ENCODE data around the gene CRACR2A. TPM values are rescaled to one million over a fixed set of nuclear protein-coding genes. Genes with fewer than 3 reads are reported as not detected.

CRACR2A gene
- total RNA-seq, 1 donor = 16.3 TPM

DNA sequence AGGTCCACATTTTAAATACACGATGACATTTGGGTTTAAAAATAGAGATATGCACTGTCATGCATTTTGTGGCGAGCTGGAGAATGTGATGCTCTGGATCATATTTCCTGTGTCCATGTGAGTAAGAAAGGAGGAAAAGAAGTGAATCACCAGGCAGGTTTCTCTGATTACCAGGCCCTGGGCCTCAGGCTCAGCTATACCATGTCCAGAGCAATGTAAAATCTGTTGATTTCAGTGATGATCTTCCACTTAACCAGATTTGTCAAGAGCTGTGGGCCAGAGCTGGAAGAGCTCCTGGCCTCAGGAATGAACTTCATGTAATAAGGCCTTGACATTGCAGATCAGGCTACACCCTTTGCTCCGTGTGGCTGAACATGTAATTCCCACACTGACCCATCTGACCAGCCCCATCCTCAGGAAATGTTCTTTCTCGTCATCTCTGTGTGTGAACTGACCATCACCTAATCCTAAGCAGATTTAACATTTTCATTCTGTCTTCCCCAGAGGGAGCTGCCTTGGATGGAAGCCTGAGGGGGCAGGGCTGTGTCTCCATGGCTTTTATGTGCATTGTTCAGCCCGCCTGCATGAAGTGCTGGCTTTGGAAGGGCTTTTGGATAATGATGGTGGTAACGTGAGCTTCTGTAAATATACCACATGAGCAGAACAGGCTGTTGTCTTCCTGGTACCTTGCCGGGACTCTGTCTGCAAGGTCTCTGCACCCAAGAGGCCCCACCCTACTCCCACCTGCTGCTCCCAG lies 54.5 kb downstream of the CRACR2A start:
- TF ChIP-seq, protein P1, sequence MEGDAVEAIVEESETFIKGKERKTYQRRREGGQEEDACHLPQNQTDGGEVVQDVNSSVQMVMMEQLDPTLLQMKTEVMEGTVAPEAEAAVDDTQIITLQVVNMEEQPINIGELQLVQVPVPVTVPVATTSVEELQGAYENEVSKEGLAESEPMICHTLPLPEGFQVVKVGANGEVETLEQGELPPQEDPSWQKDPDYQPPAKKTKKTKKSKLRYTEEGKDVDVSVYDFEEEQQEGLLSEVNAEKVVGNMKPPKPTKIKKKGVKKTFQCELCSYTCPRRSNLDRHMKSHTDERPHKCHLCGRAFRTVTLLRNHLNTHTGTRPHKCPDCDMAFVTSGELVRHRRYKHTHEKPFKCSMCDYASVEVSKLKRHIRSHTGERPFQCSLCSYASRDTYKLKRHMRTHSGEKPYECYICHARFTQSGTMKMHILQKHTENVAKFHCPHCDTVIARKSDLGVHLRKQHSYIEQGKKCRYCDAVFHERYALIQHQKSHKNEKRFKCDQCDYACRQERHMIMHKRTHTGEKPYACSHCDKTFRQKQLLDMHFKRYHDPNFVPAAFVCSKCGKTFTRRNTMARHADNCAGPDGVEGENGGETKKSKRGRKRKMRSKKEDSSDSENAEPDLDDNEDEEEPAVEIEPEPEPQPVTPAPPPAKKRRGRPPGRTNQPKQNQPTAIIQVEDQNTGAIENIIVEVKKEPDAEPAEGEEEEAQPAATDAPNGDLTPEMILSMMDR (IDR thresholded peaks at IDR 0.05; ENCODE audit: extremely low read depth, low read depth, low read length) = no peak
- Histone ChIP-seq H3K9me3 (ENCODE audit: low read depth, low read length) (no peaks in the 10 kb centered on the region), H3K79me2 (ENCODE audit: insufficient read depth, low read length) (no peaks in the 10 kb centered on the region), H3K27me3 (ENCODE audit: insufficient read depth, low read length) (no peaks in the 10 kb centered on the region), H3K4me2 (ENCODE audit: insufficient read depth, low read length) (peak overlapping the region; percentile 64), H4K20me1 (ENCODE audit: insufficient read depth, low read length) (no peaks in the 10 kb centered on the region), H3K4me1 (ENCODE audit: insufficient read depth, low read length) (peaks cover 24% of the 10 kb centered on the region), H3K4me3 (ENCODE audit: insufficient read depth, low read length) (peak overlapping the region; percentile 31), H2AFZ (ENCODE audit: low read length) (peak overlapping the region; percentile 53), H3K36me3 (ENCODE audit: insufficient read depth, low read length) (peaks cover 6% of the 10 kb centered on the region), H3K27ac (ENCODE audit: low read depth, low read length) (peak overlapping the region; percentile 91)
- DNase-seq (ENCODE audit: insufficient read length, low spot score, missing footprints) = peak; percentile 95

DNA sequence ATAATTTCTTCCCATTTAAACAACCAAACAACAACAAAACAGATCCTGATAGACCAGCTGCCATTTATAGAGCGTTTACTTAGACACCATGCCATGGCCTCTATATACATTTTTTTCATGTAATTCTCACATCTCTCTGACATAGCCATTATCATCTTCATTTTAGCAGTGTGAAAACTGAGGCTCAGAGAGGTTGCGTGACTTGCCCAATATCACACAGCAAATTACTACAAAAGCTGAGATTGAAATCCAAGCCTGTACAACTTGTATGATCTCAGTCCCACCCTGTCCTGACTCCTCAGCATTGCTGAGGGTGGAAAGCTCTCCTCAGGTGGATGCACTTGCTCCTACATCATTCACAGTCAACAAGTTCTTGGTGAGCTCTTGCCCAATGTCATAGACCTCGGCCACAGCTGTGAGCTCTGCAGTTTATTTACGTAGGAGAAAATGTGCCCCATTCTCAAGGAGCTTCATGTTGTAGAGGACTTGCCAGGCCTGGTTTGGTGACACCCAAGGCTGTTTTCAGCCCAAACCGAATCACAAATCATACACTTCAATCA lies 55.5 kb downstream of the CRACR2A start:
- Histone ChIP-seq H3K36me3 (ENCODE audit: insufficient read depth, low read length) (peaks cover 6% of the 10 kb centered on the region), H3K27ac (ENCODE audit: low read depth, low read length) (peak overlapping the region; percentile 91), H2AFZ (ENCODE audit: low read length) (peak overlapping the region; percentile 22), H3K27me3 (ENCODE audit: insufficient read depth, low read length) (no peaks in the 10 kb centered on the region), H3K4me3 (ENCODE audit: insufficient read depth, low read length) (no peak overlapping the region), H3K9me3 (ENCODE audit: low read depth, low read length) (no peaks in the 10 kb centered on the region), H3K4me2 (ENCODE audit: insufficient read depth, low read length) (peak overlapping the region; percentile 64), H4K20me1 (ENCODE audit: insufficient read depth, low read length) (no peaks in the 10 kb centered on the region), H3K4me1 (ENCODE audit: insufficient read depth, low read length) (peaks cover 24% of the 10 kb centered on the region), H3K79me2 (ENCODE audit: insufficient read depth, low read length) (no peaks in the 10 kb centered on the region)
- TF ChIP-seq, protein P1 (IDR thresholded peaks at IDR 0.05; ENCODE audit: extremely low read depth, low read depth, low read length) = no peak
- peak; percentile 87 for DNase-seq (ENCODE audit: insufficient read length, low spot score, missing footprints)

DNA sequence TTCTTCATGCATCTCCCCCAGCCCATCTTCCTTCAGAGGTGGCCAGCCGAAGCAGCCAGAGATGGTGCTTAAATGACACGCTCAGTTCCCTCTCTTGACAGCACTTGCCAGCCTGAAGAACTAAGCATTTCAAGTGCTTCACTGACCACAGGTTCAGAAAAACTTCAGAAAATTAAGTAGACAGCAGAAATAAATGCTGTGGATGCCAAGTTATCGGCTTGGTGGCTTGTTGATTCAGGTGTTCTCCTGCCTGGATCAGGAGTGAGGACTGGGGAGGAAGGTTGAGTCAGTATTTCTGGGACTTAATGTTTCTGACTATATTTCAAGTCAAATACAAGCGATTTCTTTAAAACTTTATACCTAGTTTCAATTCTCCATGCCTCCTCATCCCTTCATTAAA lies 58.2 kb downstream of the CRACR2A start:
- H3K4me3 ChIP-seq (ENCODE audit: insufficient read depth, low read length) = no peak overlapping the region
- no peak overlapping the region for H2AFZ ChIP-seq (ENCODE audit: low read length)
- TF ChIP-seq, protein P1 (IDR thresholded peaks at IDR 0.05; ENCODE audit: extremely low read depth, low read depth, low read length) = no peak
- H3K4me2 ChIP-seq (ENCODE audit: insufficient read depth, low read length) = no peak overlapping the region
- no peaks in the 10 kb centered on the region for H3K79me2 ChIP-seq (ENCODE audit: insufficient read depth, low read length)
- H3K4me1 ChIP-seq (ENCODE audit: insufficient read depth, low read length) = peaks cover 23% of the 10 kb centered on the region
- no peak for DNase-seq (ENCODE audit: insufficient read length, low spot score, missing footprints)
- H4K20me1 ChIP-seq (ENCODE audit: insufficient read depth, low read length) = no peaks in the 10 kb centered on the region
- H3K27me3 ChIP-seq (ENCODE audit: insufficient read depth, low read length) = no peaks in the 10 kb centered on the region
- H3K27ac ChIP-seq (ENCODE audit: low read depth, low read length) = no peak overlapping the region
- no peaks in the 10 kb centered on the region for H3K9me3 ChIP-seq (ENCODE audit: low read depth, low read length)
- peaks cover 6% of the 10 kb centered on the region for H3K36me3 ChIP-seq (ENCODE audit: insufficient read depth, low read length)

DNA sequence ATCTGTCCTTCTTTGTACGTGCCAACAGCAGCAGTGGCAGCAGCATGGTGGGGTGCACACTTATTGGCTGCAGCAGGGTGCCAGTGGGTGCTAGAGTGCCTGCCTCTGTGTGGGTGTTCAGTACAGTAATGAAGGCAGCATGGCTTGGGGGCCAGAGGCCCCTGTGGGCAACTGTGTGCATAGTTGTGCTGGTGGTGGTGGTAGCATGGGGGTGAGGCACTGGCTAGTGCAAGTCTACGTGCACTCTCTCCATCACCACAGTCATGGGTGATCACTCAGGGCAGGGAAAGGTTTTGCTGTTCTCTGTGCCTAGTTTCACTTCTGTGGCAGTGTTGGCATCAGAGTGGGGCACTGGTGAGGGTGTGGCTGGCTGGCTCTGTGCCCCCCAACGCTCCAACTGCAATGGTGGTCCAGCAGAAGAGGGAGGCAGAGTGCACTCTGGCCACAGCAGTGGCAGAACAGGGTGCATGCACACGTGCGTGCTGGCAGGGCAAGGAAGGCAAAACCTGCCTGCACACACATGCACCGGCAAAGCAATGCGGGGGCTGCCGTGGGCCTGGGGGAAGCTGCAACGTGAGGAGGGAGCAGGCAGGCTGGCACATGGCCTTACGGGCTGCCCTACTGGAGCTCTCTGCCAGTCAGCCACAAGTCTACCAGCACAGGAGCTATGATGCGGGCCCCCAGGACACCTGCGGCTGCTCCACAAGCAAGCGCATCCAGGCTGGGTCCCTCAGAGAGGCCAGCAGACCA lies 60.1 kb downstream of the CRACR2A start:
- Histone ChIP-seq H3K27ac (ENCODE audit: low read depth, low read length) (no peak overlapping the region), H3K79me2 (ENCODE audit: insufficient read depth, low read length) (no peaks in the 10 kb centered on the region), H3K36me3 (ENCODE audit: insufficient read depth, low read length) (peaks cover 6% of the 10 kb centered on the region), H3K9me3 (ENCODE audit: low read depth, low read length) (no peaks in the 10 kb centered on the region), H3K4me2 (ENCODE audit: insufficient read depth, low read length) (no peak overlapping the region), H3K4me3 (ENCODE audit: insufficient read depth, low read length) (no peak overlapping the region), H3K4me1 (ENCODE audit: insufficient read depth, low read length) (peaks cover 6% of the 10 kb centered on the region), H4K20me1 (ENCODE audit: insufficient read depth, low read length) (no peaks in the 10 kb centered on the region), H2AFZ (ENCODE audit: low read length) (no peak overlapping the region), H3K27me3 (ENCODE audit: insufficient read depth, low read length) (no peaks in the 10 kb centered on the region)
- no peak for DNase-seq (ENCODE audit: insufficient read length, low spot score, missing footprints)
- TF ChIP-seq, protein P1 (IDR thresholded peaks at IDR 0.05; ENCODE audit: extremely low read depth, low read depth, low read length) = no peak
